ENCODE results near the gene ECEL1. TPM values are rescaled to one million over a fixed set of nuclear protein-coding genes. Genes with fewer than 3 reads are reported as not detected.

Gene ECEL1
- total and polyA plus RNA-seq, 9 of the 15 experiments (the other 6 are each of a cell fraction or from before 2014, with no cell fraction given): 0.09 TPM; not detected in 8

DNA sequence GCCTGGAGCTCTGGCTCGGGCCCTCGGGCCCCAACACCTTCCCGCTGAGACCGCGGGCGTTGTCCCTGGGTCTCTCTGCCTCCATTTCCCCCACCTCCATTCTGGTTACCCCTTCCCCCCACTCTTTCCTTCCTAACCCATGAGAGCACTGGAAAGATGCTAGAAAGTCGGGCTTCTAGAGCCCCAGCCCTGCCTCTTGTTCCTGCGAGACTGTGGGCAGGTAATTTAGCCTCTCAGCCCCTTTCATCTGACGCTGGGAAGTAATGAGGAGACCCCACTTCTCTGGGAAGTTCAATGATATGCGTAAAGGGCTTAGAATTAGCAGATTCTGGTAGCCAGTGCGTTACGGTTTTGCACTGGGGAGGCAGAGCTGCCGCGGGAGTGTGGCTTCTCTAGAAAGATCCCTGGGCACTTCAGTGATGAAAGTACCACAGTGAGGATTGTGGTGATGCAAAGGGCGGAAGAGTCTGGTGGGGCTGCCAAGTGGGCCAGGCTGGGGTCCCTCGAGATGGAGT is 16.2 kb upstream of the ECEL1 start:
- in situ Hi-C loops (cut with MboI): no loop called here
- Histone ChIP-seq H3K4me3 (no peak overlapping the region), H3K9ac (ENCODE audit: insufficient read depth in 1 of 2, low read depth in 2 of 2, low read length in 2 of 2) (no peak overlapping the region), H3K36me3 (ENCODE audit: control insufficient read depth, insufficient read depth, low read length) (no peaks in the 10 kb centered on the region), H3K27ac (ENCODE audit: extremely low read depth, low read depth, low read length) (no peak overlapping the region), H3K79me2 (ENCODE audit: control insufficient read depth, insufficient read depth, low read length) (no peaks in the 10 kb centered on the region), H3K9me3 (replicated peaks; ENCODE audit: control insufficient read depth, insufficient read depth, low read depth, low read length) (no peaks in the 10 kb centered on the region), H3K4me1 (replicated peaks in 1 of 2; ENCODE audit: control insufficient read depth in 2 of 2, insufficient read depth in 2 of 2, low read length in 2 of 2) (peaks cover 0 to 13% of the 10 kb centered on the region in 2 experiments; a peak in 2 of 5 replicates), H2AFZ (ENCODE audit: low read depth, low read length) (no peak overlapping the region), H4K20me1 (replicated peaks; ENCODE audit: control insufficient read depth, insufficient read depth, low read length) (no peaks in the 10 kb centered on the region), H3K27me3 (ENCODE audit: control insufficient read depth in 2 of 2, insufficient read depth in 2 of 2, low read length in 2 of 2) (peaks cover 3 to 46% of the 10 kb centered on the region in 2 experiments; a peak in 2 of 5 replicates), H3K9me1 (ENCODE audit: control insufficient read depth, insufficient read depth, low read length) (no peaks in the 10 kb centered on the region), H3K4me2 (ENCODE audit: insufficient read depth, low read length) (no peak overlapping the region)
- ChIA-PET CTCF (ENCODE audit: low intra/inter-chr PET ratio) (no interaction called here), POLR2A (no interaction called here)
- no peak for ATAC-seq
- FAIRE-seq: no peak
- DNase-seq (ENCODE audit: extremely low read depth in 1 of 4, low spot score in 3 of 4): no peak
- intact Hi-C loops (cut with micrococcal nuclease): no loop called here
- TF ChIP-seq MBD2 (IDR thresholded peaks at IDR 0.05; ENCODE audit: borderline replicate concordance, low read depth): no peak
- peak; percentile 41 for TF ChIP-seq HNRNPLL (IDR thresholded peaks at IDR 0.05; ENCODE audit: low read depth, low read length, poor library complexity, severe bottlenecking)
- BruUV-seq (replicated peaks): no TSS peak
- WGBS (ENCODE audit: insufficient coverage, low coverage, missing lambda C conversion rate): 0% methylated on average over 12 of the region's 16 CpGs

- DNase-seq (ENCODE audit: extremely low read depth in 1 of 4, low spot score in 3 of 4) (peak; percentile 40 to 73 (median 56)), ATAC-seq (peak; percentile 58), FAIRE-seq (no peak)
- Histone ChIP-seq H3K36me3 (ENCODE audit: control insufficient read depth, insufficient read depth, low read length) (no peaks in the 10 kb centered on the region), H2AFZ (ENCODE audit: low read depth, low read length) (no peak overlapping the region), H3K79me2 (ENCODE audit: control insufficient read depth, insufficient read depth, low read length) (no peaks in the 10 kb centered on the region), H3K4me2 (ENCODE audit: insufficient read depth, low read length) (no peak overlapping the region), H3K4me3 (no peak overlapping the region), H3K9me1 (ENCODE audit: control insufficient read depth, insufficient read depth, low read length) (no peaks in the 10 kb centered on the region), H3K27ac (ENCODE audit: extremely low read depth, low read depth, low read length) (no peak overlapping the region), H3K9me3 (replicated peaks; ENCODE audit: control insufficient read depth, insufficient read depth, low read depth, low read length) (no peaks in the 10 kb centered on the region), H3K27me3 (ENCODE audit: control insufficient read depth in 2 of 2, insufficient read depth in 2 of 2, low read length in 2 of 2) (peaks cover 3 to 45% of the 10 kb centered on the region in 2 experiments; a peak in 2 of 5 replicates), H3K4me1 (replicated peaks in 1 of 2; ENCODE audit: control insufficient read depth in 2 of 2, insufficient read depth in 2 of 2, low read length in 2 of 2) (peaks cover 0 to 13% of the 10 kb centered on the region in 2 experiments; a peak in 2 of 5 replicates), H3K9ac (ENCODE audit: insufficient read depth in 1 of 2, low read depth in 2 of 2, low read length in 2 of 2) (no peak overlapping the region), H4K20me1 (replicated peaks; ENCODE audit: control insufficient read depth, insufficient read depth, low read length) (no peaks in the 10 kb centered on the region)
- 2% methylated on average over 14 of the region's 75 CpGs for WGBS (ENCODE audit: insufficient coverage, low coverage, missing lambda C conversion rate)
- BruUV-seq (replicated peaks): no TSS peak
- ChIA-PET POLR2A (no interaction called here), CTCF (ENCODE audit: low intra/inter-chr PET ratio) (no interaction called here)
- in situ Hi-C loops (cut with MboI): no loop called here
- intact Hi-C loops (cut with micrococcal nuclease): no loop called here
- no peak for TF ChIP-seq MCM7 (IDR thresholded peaks at IDR 0.05)
- TF ChIP-seq ZNF316 (IDR thresholded peaks at IDR 0.05): no peak
- peak; percentile 62 for TF ChIP-seq VEZF1 (CRISPR knock-in tag; IDR thresholded peaks at IDR 0.05)
- TF ChIP-seq ZNF184 (CRISPR knock-in tag; IDR thresholded peaks at IDR 0.05): no peak
- TF ChIP-seq SETDB1 (IDR thresholded peaks at IDR 0.05; ENCODE audit: low read length): no peak
- TF ChIP-seq ATF3 (IDR thresholded peaks at IDR 0.05): peak; percentile 71; the same call in 1 of the 2 replicates
- no peak for TF ChIP-seq ATF3 (CRISPR knock-in tag; conservative IDR thresholded peaks at IDR 0.05)
- TF ChIP-seq NCOA1 (IDR thresholded peaks at IDR 0.05; ENCODE audit: low read depth): no peak
- peak; percentile 92 for TF ChIP-seq CREM (IDR thresholded peaks at IDR 0.05; ENCODE audit: low read depth)
- TF ChIP-seq, protein P1, sequence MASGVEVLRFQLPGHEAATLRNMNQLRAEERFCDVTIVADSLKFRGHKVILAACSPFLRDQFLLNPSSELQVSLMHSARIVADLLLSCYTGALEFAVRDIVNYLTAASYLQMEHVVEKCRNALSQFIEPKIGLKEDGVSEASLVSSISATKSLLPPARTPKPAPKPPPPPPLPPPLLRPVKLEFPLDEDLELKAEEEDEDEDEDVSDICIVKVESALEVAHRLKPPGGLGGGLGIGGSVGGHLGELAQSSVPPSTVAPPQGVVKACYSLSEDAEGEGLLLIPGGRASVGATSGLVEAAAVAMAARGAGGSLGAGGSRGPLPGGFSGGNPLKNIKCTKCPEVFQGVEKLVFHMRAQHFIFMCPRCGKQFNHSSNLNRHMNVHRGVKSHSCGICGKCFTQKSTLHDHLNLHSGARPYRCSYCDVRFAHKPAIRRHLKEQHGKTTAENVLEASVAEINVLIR (CRISPR knock-in tag; IDR thresholded peaks at IDR 0.05): peak; percentile 24; the same call in 1 of the 2 replicates
Measured at GRCh38 chr2:232502911-232503808, 15.5 kb upstream of the ECEL1 start.
